Measurements from ENCODE around the gene GDAP1L1. TPM values are rescaled to one million over a fixed set of nuclear protein-coding genes. Genes with fewer than 3 reads are reported as not detected.

GDAP1L1 gene
- total RNA-seq, 1 experiment from 2014 or later, result 0.54 TPM

- Histone ChIP-seq H3K27ac (ENCODE audit: low read depth, low read length, poor library complexity, severe bottlenecking) (no peak overlapping the region), H3K9me3 (ENCODE audit: low read depth, low read length, poor library complexity, severe bottlenecking) (no peaks in the 10 kb centered on the region), H3K36me3 (ENCODE audit: insufficient read depth, low read length, poor library complexity, severe bottlenecking) (peaks cover 74% of the 10 kb centered on the region), H3K4me3 (ENCODE audit: low read depth, low read length, poor library complexity, severe bottlenecking) (no peak overlapping the region), H3K27me3 (replicated peaks; ENCODE audit: insufficient read depth, low read depth, low read length, poor library complexity) (no peaks in the 10 kb centered on the region), H3K4me1 (ENCODE audit: insufficient read depth, low read length, poor library complexity, severe bottlenecking) (peaks cover 9% of the 10 kb centered on the region)
- TF ChIP-seq, protein P1, sequence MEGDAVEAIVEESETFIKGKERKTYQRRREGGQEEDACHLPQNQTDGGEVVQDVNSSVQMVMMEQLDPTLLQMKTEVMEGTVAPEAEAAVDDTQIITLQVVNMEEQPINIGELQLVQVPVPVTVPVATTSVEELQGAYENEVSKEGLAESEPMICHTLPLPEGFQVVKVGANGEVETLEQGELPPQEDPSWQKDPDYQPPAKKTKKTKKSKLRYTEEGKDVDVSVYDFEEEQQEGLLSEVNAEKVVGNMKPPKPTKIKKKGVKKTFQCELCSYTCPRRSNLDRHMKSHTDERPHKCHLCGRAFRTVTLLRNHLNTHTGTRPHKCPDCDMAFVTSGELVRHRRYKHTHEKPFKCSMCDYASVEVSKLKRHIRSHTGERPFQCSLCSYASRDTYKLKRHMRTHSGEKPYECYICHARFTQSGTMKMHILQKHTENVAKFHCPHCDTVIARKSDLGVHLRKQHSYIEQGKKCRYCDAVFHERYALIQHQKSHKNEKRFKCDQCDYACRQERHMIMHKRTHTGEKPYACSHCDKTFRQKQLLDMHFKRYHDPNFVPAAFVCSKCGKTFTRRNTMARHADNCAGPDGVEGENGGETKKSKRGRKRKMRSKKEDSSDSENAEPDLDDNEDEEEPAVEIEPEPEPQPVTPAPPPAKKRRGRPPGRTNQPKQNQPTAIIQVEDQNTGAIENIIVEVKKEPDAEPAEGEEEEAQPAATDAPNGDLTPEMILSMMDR (conservative IDR thresholded peaks at IDR 0.05; ENCODE audit: low read depth, low read length), result no peak
- no peak for TF ChIP-seq EZH2 (IDR thresholded peaks at IDR 0.05; ENCODE audit: borderline replicate concordance, low read depth, low read length, poor library complexity, severe bottlenecking)
- no peak for DNase-seq (ENCODE audit: low spot score)
- no TSS peak for BruUV-seq (replicated peaks)
- CTCF ChIA-PET, result no interaction called here
- POLR2A ChIA-PET (ENCODE audit: low non-redundant PET), result no interaction called here
- intact Hi-C loops (cut with micrococcal nuclease; ENCODE audit: unreplicated experiment), result no loop called here
These were observed 46.7 kb upstream of the GDAP1L1 start for GRCh38 chr20:44200371-44200770.

- intact Hi-C loops (cut with micrococcal nuclease; ENCODE audit: unreplicated experiment), result no loop called here
- DNase-seq (ENCODE audit: low spot score), result no peak
- no peak overlapping the region for H3K4me3 ChIP-seq (ENCODE audit: low read depth, low read length, poor library complexity, severe bottlenecking)
- no peaks in the 10 kb centered on the region for H3K27me3 ChIP-seq (replicated peaks; ENCODE audit: insufficient read depth, low read depth, low read length, poor library complexity)
- H3K9me3 ChIP-seq (ENCODE audit: low read depth, low read length, poor library complexity, severe bottlenecking), result no peaks in the 10 kb centered on the region
- no TSS peak for BruUV-seq (replicated peaks)
- H3K36me3 ChIP-seq (ENCODE audit: insufficient read depth, low read length, poor library complexity, severe bottlenecking), result peaks cover 75% of the 10 kb centered on the region
- H3K4me1 ChIP-seq (ENCODE audit: insufficient read depth, low read length, poor library complexity, severe bottlenecking), result peaks cover 9% of the 10 kb centered on the region
- TF ChIP-seq, protein P1 (conservative IDR thresholded peaks at IDR 0.05; ENCODE audit: low read depth, low read length), result no peak
- no peak for TF ChIP-seq EZH2 (IDR thresholded peaks at IDR 0.05; ENCODE audit: borderline replicate concordance, low read depth, low read length, poor library complexity, severe bottlenecking)
- no peak overlapping the region for H3K27ac ChIP-seq (ENCODE audit: low read depth, low read length, poor library complexity, severe bottlenecking)
- ChIA-PET POLR2A (ENCODE audit: low non-redundant PET) (no interaction called here), CTCF (no interaction called here)
These were observed 46.1 kb upstream of the GDAP1L1 start for GRCh38 chr20:44200983-44201382.

- TF ChIP-seq, protein P1 (conservative IDR thresholded peaks at IDR 0.05; ENCODE audit: low read depth, low read length), result no peak
- TF ChIP-seq EZH2 (IDR thresholded peaks at IDR 0.05; ENCODE audit: borderline replicate concordance, low read depth, low read length, poor library complexity, severe bottlenecking), result no peak
- DNase-seq (ENCODE audit: low spot score), result no peak
- H3K36me3 ChIP-seq (ENCODE audit: insufficient read depth, low read length, poor library complexity, severe bottlenecking), result peaks cover 63% of the 10 kb centered on the region
- intact Hi-C loops (cut with micrococcal nuclease; ENCODE audit: unreplicated experiment), result no loop called here
- CTCF ChIA-PET, result no interaction called here
- no TSS peak for BruUV-seq (replicated peaks)
- no peak overlapping the region for H3K27ac ChIP-seq (ENCODE audit: low read depth, low read length, poor library complexity, severe bottlenecking)
- H3K4me3 ChIP-seq (ENCODE audit: low read depth, low read length, poor library complexity, severe bottlenecking), result no peak overlapping the region
- POLR2A ChIA-PET (ENCODE audit: low non-redundant PET), result no interaction called here
- H3K9me3 ChIP-seq (ENCODE audit: low read depth, low read length, poor library complexity, severe bottlenecking), result no peaks in the 10 kb centered on the region
- H3K4me1 ChIP-seq (ENCODE audit: insufficient read depth, low read length, poor library complexity, severe bottlenecking), result peaks cover 11% of the 10 kb centered on the region
- no peaks in the 10 kb centered on the region for H3K27me3 ChIP-seq (replicated peaks; ENCODE audit: insufficient read depth, low read depth, low read length, poor library complexity)
These were observed 43.9 kb upstream of the GDAP1L1 start for GRCh38 chr20:44203161-44203560.

Measured in A673 (cell line).